ENCODE data around the gene ATP11A.

- TF ChIP-seq CTCF (IDR thresholded peaks at IDR 0.05 in 8 of 11, conservative IDR thresholded peaks at IDR 0.05 in 3 of 11) = no peak
- TF ChIP-seq POLR2A (IDR thresholded peaks at IDR 0.05) = no peak
Measured at GRCh38 chr13:112648101-112648500, 41.7 kb upstream of the ATP11A start.
